ENCODE data around the gene THUMPD1.
A peak's percentile ranks its signal among the peaks of the same experiment; 100 is the strongest.
"Not testable (repeated sequence)": the region's sequence is repeated elsewhere in the genome, so short reads cannot be mapped to it uniquely, and the experiment has no call there.

THUMPD1 gene

GRCh38 chr16:20747030-20747816 is 5.6 kb upstream of the THUMPD1 start:
- DNase-seq: no peak

DNA sequence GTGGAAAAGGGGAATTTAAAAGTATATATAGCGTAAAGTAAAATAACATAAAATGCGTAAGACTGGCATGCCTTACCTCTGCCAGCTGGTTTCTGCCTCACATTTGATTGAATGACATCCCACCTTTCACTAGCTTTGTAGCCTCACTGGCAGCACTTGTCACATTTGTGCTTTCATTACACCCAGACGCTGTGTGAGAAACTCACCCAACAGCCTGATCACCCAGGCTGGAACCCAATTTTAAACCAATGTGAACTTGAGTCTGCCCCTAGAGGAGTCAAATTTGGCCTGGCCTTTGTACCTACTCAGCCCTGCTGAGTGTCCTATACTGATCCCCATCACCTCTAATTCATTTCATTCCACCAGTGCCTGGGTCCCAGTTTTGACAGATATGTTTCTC is 4.8 kb upstream of the THUMPD1 start:
- no peak for DNase-seq

- no peak for DNase-seq
Observed at GRCh38 chr16:20744922-20745440, 3.4 kb upstream of the THUMPD1 start.

DNA sequence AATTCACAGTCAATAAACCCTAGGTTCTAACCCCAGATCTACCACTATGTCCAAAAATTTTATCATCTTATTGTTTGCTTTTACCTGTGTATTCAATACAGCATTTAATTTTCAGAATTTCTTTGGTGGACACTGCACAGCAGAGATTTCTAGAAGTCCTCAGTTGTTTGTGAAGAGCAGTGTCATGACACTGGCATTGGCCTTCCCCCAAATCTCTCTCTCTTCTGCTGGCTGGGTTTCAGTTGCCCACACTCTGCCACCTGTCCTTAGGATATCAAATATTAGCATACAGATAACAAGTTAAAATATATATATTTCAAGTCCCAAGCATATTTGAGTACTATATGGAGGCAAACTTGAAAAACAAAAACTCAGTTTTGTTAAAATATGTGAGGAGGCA is 2.0 kb upstream of the THUMPD1 start:
- DNase-seq: no peak

GRCh38 chr16:20740901-20741521 is 607 bp downstream of the THUMPD1 start:
- peak; percentile 74 for DNase-seq

- DNase-seq: no peak
Observed at GRCh38 chr16:20740007-20740883, 1.4 kb downstream of the THUMPD1 start.

DNA sequence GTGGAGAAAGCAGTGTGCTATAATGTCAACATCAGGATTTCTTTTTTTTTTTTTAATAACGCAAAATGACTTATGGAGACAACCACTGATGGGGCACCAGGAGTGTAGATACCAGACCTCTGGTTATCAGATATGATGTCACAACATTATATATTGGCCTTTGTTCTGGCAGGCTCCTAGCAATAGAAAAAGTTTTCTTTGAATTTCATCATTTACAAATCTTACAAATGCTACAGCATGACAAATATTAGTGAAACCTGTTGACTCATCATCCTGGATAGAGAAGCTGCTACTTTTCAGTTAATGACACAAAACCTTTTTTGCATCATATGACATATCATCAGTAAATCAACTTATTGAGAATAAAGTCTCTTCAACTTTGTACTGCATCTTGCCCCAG is 6.1 kb downstream of the THUMPD1 start:
- no peak for DNase-seq

GRCh38 chr16:20734782-20735181 is 6.8 kb downstream of the THUMPD1 start:
- DNase-seq: no peak

DNA sequence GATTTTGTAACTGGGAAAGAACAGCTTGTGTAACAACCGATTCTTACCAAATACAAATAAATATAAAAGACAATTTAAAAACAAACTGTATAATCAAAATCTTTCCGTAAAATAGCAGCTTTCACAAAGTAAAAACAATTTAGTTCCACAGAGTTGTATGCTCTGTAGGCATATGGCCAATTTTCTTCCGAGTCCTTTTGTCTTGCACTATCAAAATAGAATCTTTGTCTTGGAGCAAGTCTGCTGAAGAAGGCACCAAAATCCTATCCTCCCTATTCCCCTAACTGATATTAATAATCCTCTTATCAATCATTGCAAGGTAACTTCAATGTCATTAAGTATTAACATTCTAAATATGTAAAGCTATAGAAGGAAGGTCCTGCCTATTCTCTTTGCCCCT is 7.6 kb downstream of the THUMPD1 start:
- no peak for DNase-seq

- no peak for DNase-seq
Observed at GRCh38 chr16:20729141-20729540, 12.5 kb downstream of the THUMPD1 start.

DNA sequence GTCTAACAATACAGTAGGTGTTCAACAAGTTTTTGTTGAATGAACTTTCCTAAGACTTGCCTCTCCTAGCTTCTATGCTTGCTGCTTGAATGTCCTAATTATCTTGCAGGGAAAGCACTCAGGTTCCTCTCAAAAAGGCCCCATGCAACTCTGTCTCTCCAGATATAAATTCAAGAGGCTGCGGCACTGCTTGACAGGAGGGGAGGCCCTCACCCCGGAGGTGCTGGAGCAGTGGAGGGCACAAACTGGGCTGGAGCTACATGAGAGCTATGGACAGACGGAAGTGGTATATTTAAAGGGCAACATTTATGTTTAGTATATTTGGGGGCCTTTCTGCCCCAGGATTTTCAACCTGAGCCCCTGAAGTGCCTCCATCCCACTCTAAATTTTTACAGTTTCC is 14.4 kb downstream of the THUMPD1 start:
- DNase-seq: no peak

- no peak for DNase-seq
Observed at GRCh38 chr16:20726661-20727060, 15.0 kb downstream of the THUMPD1 start.

- DNase-seq: no peak
Observed at GRCh38 chr16:20720251-20720650, 21.4 kb downstream of the THUMPD1 start.

- not testable (repeated sequence) for DNase-seq
Observed at GRCh38 chr16:20717718-20718117, 23.9 kb downstream of the THUMPD1 start.

- no peak for DNase-seq
Observed at GRCh38 chr16:20711277-20711911, 30.2 kb downstream of the THUMPD1 start.

- not testable (repeated sequence) for DNase-seq
Observed at GRCh38 chr16:20708129-20708528, 33.5 kb downstream of the THUMPD1 start.

GRCh38 chr16:20707461-20707860 is 34.2 kb downstream of the THUMPD1 start:
- no peak for DNase-seq

DNA sequence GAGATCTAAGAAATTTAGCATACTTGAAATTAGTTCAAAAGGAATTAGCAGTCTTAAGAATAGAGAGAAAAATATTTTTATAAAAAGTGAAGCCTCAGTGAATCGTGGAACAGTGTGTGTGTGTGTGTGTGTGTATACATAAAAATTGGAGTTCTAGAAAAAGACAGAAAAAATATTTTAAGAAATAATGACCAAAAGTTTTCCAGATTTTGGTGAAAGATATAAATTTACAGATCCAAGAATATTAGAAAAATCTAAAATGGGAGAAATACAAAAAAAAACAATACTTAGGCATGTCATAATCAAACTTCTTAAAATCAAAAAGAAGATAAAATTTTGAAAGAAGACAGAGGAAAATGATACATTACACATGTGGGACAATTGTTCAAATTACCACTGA is 35.6 kb downstream of the THUMPD1 start:
- not testable (repeated sequence) for DNase-seq

- no peak for DNase-seq
Observed at GRCh38 chr16:20704281-20704680, 37.3 kb downstream of the THUMPD1 start.

DNA sequence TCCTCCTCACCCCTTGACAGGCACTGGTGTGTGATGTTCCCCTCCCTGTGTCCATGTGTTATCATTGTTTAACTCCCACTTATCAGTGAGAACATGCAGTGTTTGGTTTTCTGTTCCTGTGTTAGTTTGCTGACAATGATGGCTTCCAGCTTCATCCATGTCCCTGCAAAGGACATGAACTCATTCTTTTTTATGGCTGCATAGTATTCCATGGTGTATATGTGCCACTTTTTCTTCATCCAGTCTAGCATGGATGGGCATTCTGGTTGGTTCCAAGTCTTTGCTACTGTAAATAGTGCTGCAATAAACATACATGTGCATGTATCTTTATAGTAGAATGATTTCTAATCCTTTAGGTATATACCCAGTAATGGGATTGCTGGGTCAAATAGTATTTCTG is 39.9 kb downstream of the THUMPD1 start:
- not testable (repeated sequence) for DNase-seq

- no peak for DNase-seq
Observed at GRCh38 chr16:20696618-20697017, 45.0 kb downstream of the THUMPD1 start.

- DNase-seq: no peak
Observed at GRCh38 chr16:20695024-20695423, 46.6 kb downstream of the THUMPD1 start.

GRCh38 chr16:20694096-20694495 is 47.5 kb downstream of the THUMPD1 start:
- not testable (repeated sequence) for DNase-seq

Measured in fibroblast of skin of abdomen (primary cell).